Cerebellar nuclear complex (tissue), 1 donor: ENCODE data around the gene SPOUT1.
A peak's percentile ranks its signal among the peaks of the same experiment; 100 is the strongest.
"Not testable (repeated sequence)": the region's sequence is repeated elsewhere in the genome, so short reads cannot be mapped to it uniquely, and the experiment has no call there.

Experiments
- DNase-seq, 2 experiments: peaks; one replicate each; lab custom pipeline; 2025; lab: John Stamatoyannopoulos, UW

The SPOUT1 gene, protein sequence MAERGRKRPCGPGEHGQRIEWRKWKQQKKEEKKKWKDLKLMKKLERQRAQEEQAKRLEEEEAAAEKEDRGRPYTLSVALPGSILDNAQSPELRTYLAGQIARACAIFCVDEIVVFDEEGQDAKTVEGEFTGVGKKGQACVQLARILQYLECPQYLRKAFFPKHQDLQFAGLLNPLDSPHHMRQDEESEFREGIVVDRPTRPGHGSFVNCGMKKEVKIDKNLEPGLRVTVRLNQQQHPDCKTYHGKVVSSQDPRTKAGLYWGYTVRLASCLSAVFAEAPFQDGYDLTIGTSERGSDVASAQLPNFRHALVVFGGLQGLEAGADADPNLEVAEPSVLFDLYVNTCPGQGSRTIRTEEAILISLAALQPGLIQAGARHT

DNA sequence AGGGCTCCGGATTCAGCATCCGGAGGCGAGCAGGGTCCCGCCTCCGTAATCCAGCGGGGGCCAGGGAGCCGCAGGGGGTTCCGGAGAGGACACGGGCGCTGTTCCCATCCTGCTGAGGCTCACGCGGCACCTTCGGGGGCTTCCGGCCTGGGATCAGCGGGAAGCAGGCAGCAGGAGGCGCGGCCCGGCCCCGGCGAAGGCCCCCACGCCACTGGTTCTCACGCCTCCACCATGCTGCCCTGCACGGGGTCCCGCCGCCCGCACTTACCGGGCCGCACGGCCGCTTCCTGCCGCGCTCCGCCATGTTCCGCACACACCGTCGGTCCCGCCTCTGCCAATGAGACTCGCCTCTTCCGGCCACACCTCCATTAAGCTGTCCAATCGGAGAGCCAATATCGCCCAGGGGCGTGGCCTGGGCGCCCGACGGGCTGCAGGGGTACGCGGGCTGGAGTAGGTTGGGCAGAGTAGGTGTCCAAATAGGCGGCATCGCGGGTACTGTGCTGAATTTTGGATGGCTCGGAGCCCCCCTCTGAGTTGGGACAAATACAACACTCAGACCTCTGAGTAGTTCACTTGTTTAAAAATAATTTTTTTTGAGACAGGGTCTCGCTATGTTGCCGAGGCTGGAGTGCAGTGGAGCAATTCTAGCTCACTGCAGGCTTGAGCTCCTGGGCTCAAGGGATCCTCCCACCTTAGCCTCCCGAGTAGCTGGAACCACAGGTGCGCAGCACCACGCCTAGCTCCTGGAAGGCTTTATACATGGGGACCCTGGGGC lies at the start of gene SPOUT1:
Gene SPOUT1, minus strand, starts transcription at position 318 of the 775 bp plus-strand sequence. Its CDS starts 14 bp downstream, at position 304.
- peak; percentile 56 to 83 for DNase-seq

DNA sequence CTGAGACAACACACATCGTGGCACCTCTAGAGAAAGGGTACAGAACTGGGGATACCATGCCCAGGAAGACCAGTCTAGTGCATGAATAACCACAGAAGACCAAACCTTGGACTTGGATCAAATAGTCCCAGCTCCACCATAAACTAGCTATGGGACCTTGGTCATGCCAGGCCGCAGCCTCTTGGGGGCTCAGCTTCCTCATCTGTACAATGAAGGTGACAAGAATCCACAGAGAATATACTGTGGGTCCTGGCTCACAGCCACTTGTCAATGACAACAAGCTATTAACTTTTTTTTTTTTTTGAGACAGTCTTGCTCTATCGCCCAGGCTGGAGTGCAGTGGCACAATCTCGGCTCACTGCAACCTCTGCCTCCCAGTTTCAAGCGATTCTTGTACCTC lies 48.3 kb upstream of the SPOUT1 start:
- no peak for DNase-seq

- not testable (repeated sequence) for DNase-seq
Measured at GRCh38 chr9:128870941-128871265, 41.3 kb upstream of the SPOUT1 start.

- no peak for DNase-seq
Measured at GRCh38 chr9:128870128-128870940, 40.7 kb upstream of the SPOUT1 start.

DNA sequence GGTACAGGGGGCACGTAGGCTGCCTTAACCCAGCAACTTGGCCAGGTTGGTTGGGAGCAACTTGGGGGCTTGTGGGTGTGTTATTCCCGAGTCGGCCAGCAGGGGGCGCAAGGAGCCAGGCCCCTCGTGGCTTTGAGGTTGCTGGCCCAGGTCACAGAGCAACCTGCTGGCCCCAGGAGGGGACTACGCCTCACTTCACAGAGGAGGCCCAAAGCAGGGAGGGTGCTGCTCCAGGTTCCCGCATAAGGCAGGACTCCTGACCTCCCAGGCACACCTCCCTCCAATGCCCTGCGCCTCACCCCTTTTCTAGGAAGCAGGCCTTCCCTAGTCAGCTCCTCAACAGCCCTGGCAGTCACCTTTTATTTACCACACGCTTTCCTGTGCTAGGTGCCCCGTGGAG lies 34.1 kb upstream of the SPOUT1 start:
- DNase-seq: no peak

DNA sequence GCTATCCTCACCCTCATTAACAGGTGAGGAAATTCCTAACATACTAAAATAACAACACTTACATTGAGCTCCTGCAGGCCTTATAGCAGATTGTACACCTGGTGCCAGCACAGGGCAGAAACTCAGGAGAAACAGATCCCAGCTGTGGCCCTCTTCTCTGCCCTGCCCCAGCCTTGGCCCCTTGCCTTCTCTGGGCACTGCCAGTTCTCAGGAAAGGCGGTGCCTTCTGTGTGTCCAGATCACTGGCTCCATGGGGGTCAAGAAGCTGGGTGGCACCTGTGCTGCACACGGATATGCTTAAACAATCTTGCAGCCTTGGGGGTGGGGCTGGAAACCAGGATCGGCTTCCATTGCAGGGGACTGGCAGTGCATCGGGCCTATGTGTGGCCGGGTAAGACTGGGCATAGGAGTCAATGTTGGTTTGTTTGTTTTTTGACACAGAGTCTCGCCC lies 32.8 kb upstream of the SPOUT1 start:
- DNase-seq: no peak

DNA sequence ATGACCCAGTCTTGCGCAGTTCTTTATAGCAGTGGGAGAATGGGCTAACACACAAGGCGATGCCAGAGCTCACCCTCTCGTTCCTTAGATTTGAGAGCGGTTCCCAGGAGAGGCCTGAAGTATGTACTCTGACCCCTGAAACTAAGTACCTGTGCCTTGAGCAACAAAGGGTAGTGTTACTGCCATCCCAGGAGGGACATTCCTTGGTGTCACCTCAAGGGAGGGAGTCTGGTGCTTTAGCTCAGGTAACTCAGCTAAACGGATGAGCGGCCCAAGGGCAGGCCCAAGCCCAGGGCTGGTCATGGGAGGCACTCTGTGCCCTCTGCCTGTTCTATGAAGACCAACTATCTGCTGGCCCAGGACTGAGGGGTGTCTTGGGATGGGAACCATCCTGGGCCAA lies 31.9 kb upstream of the SPOUT1 start:
- DNase-seq: no peak

DNA sequence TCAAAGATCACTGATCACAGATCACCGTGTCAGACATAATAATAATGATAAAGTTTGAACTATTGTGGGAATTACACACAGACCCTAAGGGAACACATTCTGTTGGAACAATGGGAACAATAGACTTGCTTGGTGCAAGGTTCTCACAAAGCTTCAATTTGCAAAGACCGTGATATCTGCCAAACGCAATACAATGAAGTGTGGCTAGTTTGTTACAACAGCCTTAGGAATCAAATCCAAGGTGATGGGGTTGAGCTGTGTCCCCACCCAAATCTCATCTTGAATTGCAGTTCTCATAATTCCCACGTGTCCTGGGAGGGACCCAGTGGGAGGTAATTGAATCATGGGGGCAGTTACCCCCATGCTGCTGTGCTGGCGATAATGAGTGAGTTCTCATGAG lies 31.3 kb upstream of the SPOUT1 start:
- DNase-seq: no peak

- DNase-seq: not testable (repeated sequence)
Measured at GRCh38 chr9:128858476-128858875, 28.9 kb upstream of the SPOUT1 start.

DNA sequence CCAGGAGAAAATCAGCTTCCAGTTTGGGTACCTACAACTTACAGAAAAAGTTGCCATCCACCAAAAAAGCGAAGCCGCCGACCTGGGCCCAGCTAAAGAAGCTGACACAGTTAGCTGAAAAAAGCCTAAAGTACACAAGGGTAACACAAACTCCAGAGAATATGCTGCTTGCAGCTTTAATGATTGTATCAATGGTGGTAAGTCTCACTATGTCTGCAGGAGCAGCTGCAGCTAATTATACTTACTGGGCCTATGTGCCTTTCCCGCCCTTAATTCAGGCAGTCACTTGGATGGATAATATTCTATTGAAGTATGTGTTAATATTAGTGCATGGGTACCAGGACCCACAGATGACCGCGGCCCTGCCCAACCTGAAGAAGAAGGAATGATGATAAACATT lies 24.9 kb upstream of the SPOUT1 start:
- DNase-seq: not testable (repeated sequence)

DNA sequence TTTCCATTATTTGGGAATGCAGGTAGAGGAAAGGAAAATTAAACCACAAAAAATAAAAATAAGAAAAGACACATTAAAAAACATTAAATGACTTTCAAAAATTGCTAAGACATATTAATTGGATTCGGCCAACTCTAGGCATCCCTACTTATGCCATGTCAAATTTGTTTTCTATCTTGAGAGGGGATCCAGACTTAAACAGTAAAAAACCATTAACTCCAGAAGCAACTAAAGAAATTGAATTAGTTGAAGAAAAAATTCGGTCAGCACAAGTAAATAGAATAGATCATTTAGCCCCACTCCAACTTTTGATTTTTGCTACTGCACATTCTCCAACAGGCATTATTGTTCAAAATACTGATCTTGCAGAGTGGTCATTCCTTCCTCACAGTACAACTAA lies 23.1 kb upstream of the SPOUT1 start:
- not testable (repeated sequence) for DNase-seq

DNA sequence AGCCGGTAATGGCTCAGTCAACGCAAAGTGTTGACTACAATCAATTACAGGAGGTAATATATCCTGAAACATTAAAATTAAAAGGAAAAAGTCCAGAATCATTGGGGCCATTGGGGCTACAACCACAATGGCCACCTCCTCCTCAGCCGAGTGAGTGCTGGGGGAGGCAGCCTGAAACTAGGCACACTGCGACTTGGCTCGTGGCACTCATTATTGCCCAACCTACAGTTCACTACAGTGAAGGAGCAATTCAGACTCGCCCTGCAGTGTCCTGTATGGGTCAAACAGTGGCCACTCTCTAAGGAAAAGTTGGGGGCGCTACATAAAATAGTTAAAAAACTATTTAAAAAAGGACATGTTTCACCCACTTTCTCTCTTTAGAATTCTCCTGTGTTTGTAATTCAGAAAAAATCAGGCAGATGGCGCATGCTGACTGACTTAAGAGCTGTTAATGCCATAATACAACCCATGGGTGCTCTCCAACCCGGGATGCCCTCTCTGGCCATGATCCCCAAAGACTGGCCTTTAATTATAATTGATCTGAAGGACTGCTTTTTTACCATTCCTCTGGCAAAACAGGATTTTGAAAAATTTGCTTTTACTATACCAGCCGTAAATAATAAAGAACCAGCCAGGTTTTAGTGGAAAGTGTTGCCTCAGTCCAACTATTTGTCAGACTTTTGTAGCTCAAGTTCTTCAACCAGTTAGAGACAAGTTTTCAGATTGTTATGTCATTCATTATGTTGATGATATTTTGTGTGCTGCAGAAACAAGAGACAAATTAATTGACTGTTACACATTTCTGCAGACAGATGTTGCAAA lies 22.4 kb upstream of the SPOUT1 start:
- not testable (repeated sequence) for DNase-seq

GRCh38 chr9:128851024-128851423 lies 21.4 kb upstream of the SPOUT1 start:
- not testable (repeated sequence) for DNase-seq

DNA sequence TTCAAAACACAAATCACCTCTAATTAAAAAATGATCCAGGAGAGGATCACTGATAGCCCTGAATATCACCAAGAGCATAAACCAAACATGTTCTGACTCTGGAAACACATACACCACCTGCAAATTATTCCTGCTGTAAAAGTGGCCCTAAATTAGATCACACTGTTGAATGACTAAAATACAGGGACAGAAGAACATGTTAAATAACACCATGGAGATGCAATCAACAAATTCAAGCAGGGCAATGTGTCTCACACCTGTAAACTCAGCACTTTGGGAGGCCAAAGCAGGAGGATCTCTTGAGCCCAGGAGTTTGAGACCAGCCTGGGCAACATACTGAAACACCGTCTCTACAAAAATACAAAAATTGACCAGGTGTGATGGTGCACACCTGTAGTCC lies 18.2 kb upstream of the SPOUT1 start:
- no peak for DNase-seq

GRCh38 chr9:128846680-128847030 lies 17.1 kb upstream of the SPOUT1 start:
- no peak for DNase-seq

DNA sequence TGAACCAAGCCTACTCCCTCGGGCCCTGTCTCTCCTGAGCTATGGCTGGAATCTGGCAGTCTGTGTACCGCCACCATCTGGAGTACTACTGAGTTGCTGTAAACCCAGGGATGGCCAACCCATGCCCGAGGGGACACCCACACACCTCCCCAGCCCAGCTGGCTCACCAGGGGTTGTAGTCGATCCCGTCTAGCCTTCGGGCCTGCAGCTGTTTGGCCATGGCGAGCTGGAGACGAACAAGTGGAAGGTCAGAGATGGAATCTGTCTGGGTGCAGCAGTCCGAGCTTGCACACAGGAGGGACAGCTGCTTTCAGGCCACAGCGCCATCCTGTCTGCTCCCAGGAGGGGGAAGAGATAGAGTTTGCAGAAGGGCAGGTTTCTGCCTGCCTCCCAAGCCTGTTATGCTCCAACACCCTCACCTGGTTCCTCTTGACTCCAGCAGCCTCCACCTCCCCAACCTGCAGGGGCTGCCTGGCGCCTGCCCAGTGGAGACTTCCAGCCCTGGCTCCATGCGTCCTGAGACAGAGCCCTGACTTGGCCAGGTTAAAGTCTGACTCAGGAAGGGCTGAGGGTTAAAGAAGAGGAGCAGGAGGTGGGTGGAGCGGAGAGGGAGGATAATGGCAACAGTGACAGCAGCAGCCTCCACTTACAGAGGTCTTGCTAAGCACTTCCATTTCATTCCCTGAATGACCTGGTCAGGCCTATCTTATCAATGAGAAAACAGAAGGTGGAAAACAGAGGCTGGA lies 15.8 kb upstream of the SPOUT1 start:
- no peak for DNase-seq

DNA sequence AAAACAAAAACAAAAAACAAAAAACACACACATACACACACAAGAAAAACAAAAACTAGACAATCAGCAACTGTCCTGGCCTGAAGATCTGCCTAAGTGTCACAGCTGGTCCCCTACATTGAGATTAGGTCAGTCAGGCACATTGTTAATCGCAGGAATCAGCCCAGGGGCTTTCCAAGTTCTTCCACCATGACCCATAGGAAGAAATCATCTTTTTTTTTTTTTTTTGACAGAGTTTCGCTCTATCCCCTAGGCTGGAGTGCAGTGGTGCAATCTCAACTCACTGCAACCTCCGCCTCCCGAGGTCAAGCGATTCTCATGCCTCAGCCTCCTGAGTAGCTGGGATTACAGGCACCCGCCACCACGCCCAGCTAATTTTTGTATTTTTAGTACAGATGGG lies 13.6 kb upstream of the SPOUT1 start:
- not testable (repeated sequence) for DNase-seq

GRCh38 chr9:128841694-128842492 lies 12.3 kb upstream of the SPOUT1 start:
- DNase-seq: no peak

DNA sequence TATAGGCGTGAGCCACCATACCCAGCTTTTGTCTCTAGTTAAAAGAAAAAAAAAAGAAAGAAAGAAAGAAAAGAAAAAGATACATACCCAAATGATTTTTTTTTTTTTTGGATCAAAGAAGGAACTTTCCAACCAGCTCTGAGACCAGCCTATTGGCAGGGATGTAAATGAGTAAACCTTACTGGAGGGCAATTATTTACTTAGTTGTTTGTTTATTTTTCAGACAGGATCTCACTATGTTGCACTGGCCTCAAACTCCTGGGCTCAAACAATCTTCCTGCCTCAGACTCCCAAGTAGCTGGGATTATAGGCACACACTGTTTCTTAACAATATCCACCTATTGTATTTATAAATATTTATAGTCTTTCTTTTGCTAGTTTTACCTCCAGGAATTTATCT lies 10.9 kb upstream of the SPOUT1 start:
- DNase-seq: no peak

DNA sequence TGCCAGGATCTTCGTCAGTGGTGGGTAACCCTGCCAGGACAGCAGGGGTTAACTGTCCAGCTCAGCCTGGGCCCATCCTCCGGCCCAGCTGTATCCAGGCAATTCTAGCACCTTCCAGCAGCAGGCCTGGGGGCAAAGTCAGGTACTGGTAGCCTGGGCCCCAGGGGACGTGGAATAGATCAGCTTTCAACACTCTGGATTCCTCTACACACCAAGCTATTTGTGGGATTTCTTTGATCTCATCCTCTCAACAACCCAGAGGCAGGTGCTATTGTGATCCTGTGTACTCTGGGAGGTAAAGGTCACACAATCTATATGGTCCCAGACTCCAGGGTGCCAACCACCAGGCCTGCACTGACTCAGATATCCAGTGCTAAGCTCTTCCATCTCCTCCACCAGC lies 8.7 kb upstream of the SPOUT1 start:
- DNase-seq: no peak
